ENCODE measurements around the gene GJC1.

- TF ChIP-seq YY1 (IDR thresholded peaks at IDR 0.05; ENCODE audit: insufficient read depth, insufficient read length) (no peak), SUZ12 (IDR thresholded peaks at IDR 0.05; ENCODE audit: extremely low read depth, insufficient read depth, insufficient read length) (no peak)
These were observed 78.8 kb downstream of the GJC1 start for GRCh38 chr17:44751331-44751730.
